ENCODE measurements around the gene PLEKHD1.

- TF ChIP-seq, protein P1, sequence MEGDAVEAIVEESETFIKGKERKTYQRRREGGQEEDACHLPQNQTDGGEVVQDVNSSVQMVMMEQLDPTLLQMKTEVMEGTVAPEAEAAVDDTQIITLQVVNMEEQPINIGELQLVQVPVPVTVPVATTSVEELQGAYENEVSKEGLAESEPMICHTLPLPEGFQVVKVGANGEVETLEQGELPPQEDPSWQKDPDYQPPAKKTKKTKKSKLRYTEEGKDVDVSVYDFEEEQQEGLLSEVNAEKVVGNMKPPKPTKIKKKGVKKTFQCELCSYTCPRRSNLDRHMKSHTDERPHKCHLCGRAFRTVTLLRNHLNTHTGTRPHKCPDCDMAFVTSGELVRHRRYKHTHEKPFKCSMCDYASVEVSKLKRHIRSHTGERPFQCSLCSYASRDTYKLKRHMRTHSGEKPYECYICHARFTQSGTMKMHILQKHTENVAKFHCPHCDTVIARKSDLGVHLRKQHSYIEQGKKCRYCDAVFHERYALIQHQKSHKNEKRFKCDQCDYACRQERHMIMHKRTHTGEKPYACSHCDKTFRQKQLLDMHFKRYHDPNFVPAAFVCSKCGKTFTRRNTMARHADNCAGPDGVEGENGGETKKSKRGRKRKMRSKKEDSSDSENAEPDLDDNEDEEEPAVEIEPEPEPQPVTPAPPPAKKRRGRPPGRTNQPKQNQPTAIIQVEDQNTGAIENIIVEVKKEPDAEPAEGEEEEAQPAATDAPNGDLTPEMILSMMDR (IDR thresholded peaks at IDR 0.05; ENCODE audit: low read depth, low read length, missing input control): no peak
- TF ChIP-seq GABPA (IDR thresholded peaks at IDR 0.05 in 1 of 2, conservative IDR thresholded peaks at IDR 0.05 in 1 of 2): no peak
- no peak for TF ChIP-seq TAF1 (conservative IDR thresholded peaks at IDR 0.05)
- TF ChIP-seq RAD21 (IDR thresholded peaks at IDR 0.05): no peak
These were observed 87.0 kb downstream of the PLEKHD1 start for GRCh38 chr14:69571449-69572029.

Data from liver (tissue), 3 donors.